ENCODE measurements around the gene PRPF4.
A peak's percentile ranks its signal among the peaks of the same experiment; 100 is the strongest.

The PRPF4 gene

GRCh38 chr9:113269871-113270270 is 5.6 kb upstream of the PRPF4 start:
- Histone ChIP-seq H3K9ac (ENCODE audit: low read depth, low read length) (no peak overlapping the region), H2AFZ (ENCODE audit: low read depth, low read length) (no peak overlapping the region), H3K4me1 (ENCODE audit: insufficient read depth, low read length) (peaks cover 15% of the 10 kb centered on the region), H3K4me3 (ENCODE audit: low read depth in 1 of 2, low read length in 2 of 2) (no peak overlapping the region), H3K27me3 (ENCODE audit: insufficient read depth, low read length, poor library complexity) (no peaks in the 10 kb centered on the region), H3K9me3 (ENCODE audit: insufficient read depth, low read length, severe bottlenecking) (no peaks in the 10 kb centered on the region), H3K36me3 (ENCODE audit: insufficient read depth, low read length) (peaks cover 56% of the 10 kb centered on the region), H3K79me2 (ENCODE audit: insufficient read depth, low read length) (peaks cover 17% of the 10 kb centered on the region), H4K20me1 (ENCODE audit: insufficient read depth, low read length) (no peaks in the 10 kb centered on the region; the same call in 1 of the 2 replicates), H3K4me2 (ENCODE audit: insufficient read depth, low read length) (no peak overlapping the region), H3K27ac (ENCODE audit: low read length) (no peak overlapping the region)
- no peak for ATAC-seq (ENCODE audit: insufficient read depth, low read depth)
- TF ChIP-seq CTCF (IDR thresholded peaks at IDR 0.05; ENCODE audit: borderline replicate concordance, extremely low read depth, low read length, poor library complexity, severe bottlenecking) (no peak), EZH2 (IDR thresholded peaks at IDR 0.05; ENCODE audit: borderline replicate concordance, low read depth, low read length, severe bottlenecking) (no peak)
- DNase-seq, result no peak

GRCh38 chr9:113274474-113275156 is 843 bp upstream of the PRPF4 start:
- peaks cover 62% of the 10 kb centered on the region for H3K36me3 ChIP-seq (ENCODE audit: insufficient read depth, low read length)
- TF ChIP-seq CTCF (IDR thresholded peaks at IDR 0.05; ENCODE audit: borderline replicate concordance, extremely low read depth, low read length, poor library complexity, severe bottlenecking) (peak; percentile 81), EZH2 (IDR thresholded peaks at IDR 0.05; ENCODE audit: borderline replicate concordance, low read depth, low read length, severe bottlenecking) (no peak)
- H3K27ac ChIP-seq (ENCODE audit: low read length), result peak overlapping the region; percentile 88
- H3K27me3 ChIP-seq (ENCODE audit: insufficient read depth, low read length, poor library complexity), result no peaks in the 10 kb centered on the region
- peak overlapping the region; percentile 97 for H3K4me2 ChIP-seq (ENCODE audit: insufficient read depth, low read length)
- H3K9ac ChIP-seq (ENCODE audit: low read depth, low read length), result peak overlapping the region; percentile 76
- peak overlapping the region; percentile 64 to 83 for H3K4me3 ChIP-seq (ENCODE audit: low read depth in 1 of 2, low read length in 2 of 2)
- H3K79me2 ChIP-seq (ENCODE audit: insufficient read depth, low read length), result peaks cover 51% of the 10 kb centered on the region
- H2AFZ ChIP-seq (ENCODE audit: low read depth, low read length), result peak overlapping the region; percentile 82
- peaks cover 40% of the 10 kb centered on the region for H3K4me1 ChIP-seq (ENCODE audit: insufficient read depth, low read length)
- ATAC-seq (ENCODE audit: insufficient read depth, low read depth), result peak; percentile 18; the same call in 2 of the 3 replicates
- DNase-seq, result peak; percentile 39
- H3K9me3 ChIP-seq (ENCODE audit: insufficient read depth, low read length, severe bottlenecking), result no peaks in the 10 kb centered on the region
- peaks cover 2% of the 10 kb centered on the region; the same call in 1 of the 2 replicates for H4K20me1 ChIP-seq (ENCODE audit: insufficient read depth, low read length)

- no peak overlapping the region for H3K9ac ChIP-seq (ENCODE audit: low read depth, low read length)
- TF ChIP-seq CTCF (IDR thresholded peaks at IDR 0.05; ENCODE audit: borderline replicate concordance, extremely low read depth, low read length, poor library complexity, severe bottlenecking) (no peak), EZH2 (IDR thresholded peaks at IDR 0.05; ENCODE audit: borderline replicate concordance, low read depth, low read length, severe bottlenecking) (no peak)
- ATAC-seq (ENCODE audit: insufficient read depth, low read depth), result no peak
- no peak overlapping the region for H3K4me2 ChIP-seq (ENCODE audit: insufficient read depth, low read length)
- H3K36me3 ChIP-seq (ENCODE audit: insufficient read depth, low read length), result peaks cover 68% of the 10 kb centered on the region
- H3K9me3 ChIP-seq (ENCODE audit: insufficient read depth, low read length, severe bottlenecking), result no peaks in the 10 kb centered on the region
- no peaks in the 10 kb centered on the region for H3K27me3 ChIP-seq (ENCODE audit: insufficient read depth, low read length, poor library complexity)
- peaks cover 35% of the 10 kb centered on the region for H3K4me1 ChIP-seq (ENCODE audit: insufficient read depth, low read length)
- DNase-seq, result no peak
- no peak overlapping the region for H3K27ac ChIP-seq (ENCODE audit: low read length)
- H4K20me1 ChIP-seq (ENCODE audit: insufficient read depth, low read length), result peaks cover 8% of the 10 kb centered on the region; the same call in 1 of the 2 replicates
- H2AFZ ChIP-seq (ENCODE audit: low read depth, low read length), result no peak overlapping the region
- no peak overlapping the region for H3K4me3 ChIP-seq (ENCODE audit: low read depth in 1 of 2, low read length in 2 of 2)
- peaks cover 44% of the 10 kb centered on the region for H3K79me2 ChIP-seq (ENCODE audit: insufficient read depth, low read length)
Measured at GRCh38 chr9:113278840-113279239, 3.4 kb downstream of the PRPF4 start.

Data from DND-41 (cell line).